HL-60/S4 (cell line): ENCODE data around the gene LIPI.
"Not testable (repeated sequence)": the region's sequence is repeated elsewhere in the genome, so short reads cannot be mapped to it uniquely, and the experiment has no call there.

ENCODE experiments used
- in situ Hi-C: fragments of 300-500 bp; cut with MboI; formaldehyde crosslinking; loops from 2 replicates; pipeline ENCODE4 v1.14.3; 2022; ENCODE audit warnings: low sequenced_read_pairs

Gene LIPI

GRCh38 chr21:14119038-14119437 lies 91.7 kb downstream of the LIPI start:
- in situ Hi-C loops: no loop called here

DNA sequence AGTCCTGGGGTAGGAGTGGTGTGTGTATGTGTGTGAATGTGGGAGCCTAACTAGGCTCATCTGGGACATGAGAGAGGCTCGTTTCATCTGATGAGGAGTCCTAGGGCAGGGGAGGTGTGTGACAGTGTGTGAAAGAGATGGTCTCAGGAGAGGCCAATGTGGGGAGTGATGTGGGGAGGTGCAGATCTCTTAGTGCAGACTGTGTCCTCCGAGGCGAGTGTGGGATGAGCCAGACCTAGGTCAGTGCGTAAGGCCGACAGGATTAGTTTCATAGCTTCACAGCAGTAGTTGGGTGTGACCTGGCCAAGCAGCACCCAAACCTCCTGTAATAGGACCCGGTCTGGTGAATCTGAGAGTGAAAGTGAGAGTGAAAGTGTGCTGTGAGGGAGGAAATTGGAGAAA lies 94.7 kb downstream of the LIPI start:
- in situ Hi-C loops: no loop called here

GRCh38 chr21:14115646-14116045 lies 95.1 kb downstream of the LIPI start:
- in situ Hi-C loops: no loop called here

GRCh38 chr21:14114251-14114650 lies 96.5 kb downstream of the LIPI start:
- in situ Hi-C loops: no loop called here

DNA sequence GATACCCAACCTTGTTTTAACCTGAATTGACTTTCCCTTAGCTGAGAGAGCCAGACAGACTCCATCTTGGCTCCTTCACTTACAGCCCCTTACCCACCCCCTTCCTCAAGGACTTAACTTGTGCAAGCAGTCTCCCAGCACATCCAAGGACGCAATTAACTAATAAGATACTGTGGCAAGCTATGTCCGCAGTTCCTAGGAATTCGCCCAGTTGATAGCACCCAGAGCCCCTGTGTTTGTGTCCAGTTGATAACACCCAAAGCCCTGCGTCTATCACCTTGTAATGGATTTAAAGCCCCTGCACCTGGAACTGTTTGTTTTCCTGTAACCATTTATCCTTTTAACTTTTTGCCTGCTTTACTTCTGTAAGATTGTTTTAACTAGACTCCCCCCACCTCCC lies 106.2 kb downstream of the LIPI start:
- in situ Hi-C loops: not testable (repeated sequence)

DNA sequence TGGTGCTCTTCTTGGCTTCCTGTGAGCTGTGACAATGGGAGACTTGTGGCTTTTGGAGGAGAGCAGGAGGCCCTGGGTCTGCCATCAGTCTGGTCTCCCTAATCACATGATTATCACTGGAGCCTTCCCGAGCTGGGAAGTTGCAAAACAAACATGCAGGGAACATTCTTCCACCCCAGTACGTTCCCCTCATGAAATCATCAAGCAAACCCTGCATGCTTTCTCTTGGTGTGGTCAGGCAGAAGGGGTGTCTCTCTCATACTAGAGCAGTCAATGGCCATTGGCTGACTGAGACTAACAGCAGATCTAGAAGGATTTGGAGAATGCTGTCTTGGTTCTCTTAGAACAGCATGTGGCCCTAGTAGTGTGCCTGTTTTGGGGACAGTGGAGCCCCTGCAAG lies 111.2 kb downstream of the LIPI start:
- in situ Hi-C loops: no loop called here

GRCh38 chr21:14097881-14098499 lies 112.8 kb downstream of the LIPI start:
- in situ Hi-C loops: no loop called here

DNA sequence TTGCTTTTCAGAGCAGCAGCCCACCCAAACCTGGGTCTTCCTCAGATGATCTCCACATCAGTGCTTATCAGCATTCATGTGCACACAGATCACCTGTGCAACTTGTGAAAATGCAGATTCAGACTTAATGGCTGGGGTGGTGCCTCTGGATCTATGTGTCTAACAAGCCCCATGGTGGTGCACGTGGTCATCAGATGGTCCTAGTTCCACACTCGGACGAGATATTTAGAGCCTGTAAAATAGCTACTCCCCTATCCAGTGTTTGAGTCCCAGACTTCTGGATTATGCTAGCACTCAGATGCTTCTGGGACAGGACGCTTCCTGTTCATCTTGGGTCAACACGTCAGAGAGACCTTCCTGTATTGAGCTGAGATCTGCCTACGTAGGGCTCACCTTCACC lies 114.2 kb downstream of the LIPI start:
- in situ Hi-C loops: no loop called here

- in situ Hi-C loops: no loop called here
These were observed 114.6 kb downstream of the LIPI start for GRCh38 chr21:14096172-14096571.

- in situ Hi-C loops: no loop called here
These were observed 115.7 kb downstream of the LIPI start for GRCh38 chr21:14095056-14095455.

- in situ Hi-C loops: no loop called here
These were observed 117.8 kb downstream of the LIPI start for GRCh38 chr21:14092834-14093560.

GRCh38 chr21:14090184-14090583 lies 120.6 kb downstream of the LIPI start:
- in situ Hi-C loops: not testable (repeated sequence)

DNA sequence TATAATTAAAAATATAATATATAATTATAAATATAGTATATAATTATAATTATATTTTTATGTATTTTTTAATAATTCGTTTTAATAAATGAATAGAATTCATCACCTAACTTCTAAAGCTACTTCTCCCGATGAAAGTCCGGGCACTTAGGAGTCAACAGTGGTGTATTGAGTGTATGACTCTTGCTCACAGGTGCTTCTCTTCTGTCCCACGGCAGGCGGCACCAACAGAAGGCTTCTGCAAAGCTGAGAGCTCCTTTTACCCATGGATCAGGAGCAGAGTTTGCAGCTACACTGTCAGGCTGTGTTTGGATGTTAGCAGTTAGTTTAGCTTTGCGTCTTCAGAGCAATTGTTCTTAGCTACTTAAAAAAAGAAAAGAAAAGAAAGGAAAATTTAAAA lies 122.4 kb downstream of the LIPI start:
- in situ Hi-C loops: no loop called here

- in situ Hi-C loops: no loop called here
These were observed 124.2 kb downstream of the LIPI start for GRCh38 chr21:14086553-14086952.

GRCh38 chr21:14084701-14085100 lies 126.1 kb downstream of the LIPI start:
- in situ Hi-C loops: no loop called here

GRCh38 chr21:14084068-14084501 lies 126.7 kb downstream of the LIPI start:
- in situ Hi-C loops: no loop called here

GRCh38 chr21:14080764-14081096 lies 130.0 kb downstream of the LIPI start:
- in situ Hi-C loops: no loop called here

- in situ Hi-C loops: no loop called here
These were observed 130.6 kb downstream of the LIPI start for GRCh38 chr21:14080040-14080763.

DNA sequence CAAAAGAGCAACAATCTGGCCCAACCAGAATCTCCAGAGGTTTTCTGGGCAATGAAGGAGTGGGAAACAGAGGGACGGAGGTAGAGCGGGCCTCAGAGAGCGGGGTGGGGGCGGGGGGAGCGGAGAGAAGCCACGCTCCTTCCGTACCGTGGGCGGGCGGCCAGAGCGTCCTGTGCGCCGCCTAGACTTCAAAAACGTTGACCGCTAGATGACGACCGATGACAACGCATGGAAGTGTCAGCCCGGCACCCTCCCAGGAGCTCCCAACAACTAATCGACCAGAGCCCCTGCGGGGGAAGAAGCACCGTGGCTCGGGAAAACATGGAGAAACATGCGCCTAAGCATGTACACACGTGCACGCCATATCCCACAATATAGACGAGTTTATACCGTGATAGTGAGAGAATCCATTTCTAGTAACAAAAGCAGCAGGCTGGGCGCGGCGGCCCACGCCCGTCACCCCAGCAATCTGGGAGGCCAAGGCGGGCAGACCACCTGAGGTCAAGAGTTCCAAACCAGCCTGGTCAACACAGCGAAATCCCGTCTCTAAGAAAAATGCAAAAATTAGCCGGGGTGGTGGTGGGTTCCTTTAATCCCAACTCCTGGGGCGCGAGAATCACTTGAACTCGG lies 131.9 kb downstream of the LIPI start:
- in situ Hi-C loops: no loop called here

DNA sequence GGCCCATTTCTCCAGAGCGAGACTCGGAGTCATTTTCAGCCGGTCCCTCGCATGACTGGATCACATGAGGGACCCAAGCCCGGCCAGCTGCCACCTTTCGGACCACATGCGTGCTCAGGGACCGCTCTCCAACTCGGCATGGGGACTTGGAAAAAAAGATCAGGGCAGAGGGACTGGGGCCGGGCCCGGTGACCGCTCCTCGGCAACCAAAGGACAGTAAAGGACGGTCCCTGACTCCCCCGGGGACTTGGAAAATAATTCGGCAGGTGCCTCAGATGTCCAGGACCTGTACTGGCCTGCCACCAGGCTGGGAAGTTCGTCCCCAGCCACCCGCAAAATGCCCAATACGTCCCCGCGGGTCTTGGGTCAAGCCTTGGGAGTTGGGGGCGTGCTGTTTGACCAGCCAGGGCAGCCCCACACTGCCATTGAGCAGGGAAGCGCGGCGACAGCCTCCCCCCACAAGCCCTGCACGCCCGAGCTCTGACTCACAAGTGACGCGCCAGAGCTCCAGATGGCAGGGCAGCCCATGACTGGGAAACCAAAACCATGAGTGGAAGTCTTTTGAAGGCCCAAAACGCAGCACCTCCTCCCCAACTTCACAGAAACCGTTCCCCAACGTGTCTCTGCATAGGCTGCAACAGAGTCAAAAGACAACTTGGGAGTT lies 134.5 kb downstream of the LIPI start:
- in situ Hi-C loops: no loop called here
